Hepatocyte (in vitro differentiated cells): Measurements from ENCODE around the gene ADGRA1.

Source experiments
- EZH2 ChIP-seq: fragments of 200-600 bp; sonication (generic); IDR thresholded peaks from 2 replicates; pipeline ENCODE4 v1.6.1; 2016; ENCODE audit warnings: antibody characterized with exemption, mild to moderate bottlenecking, borderline replicate concordance
- EZH2phosphoT487 ChIP-seq: fragments of 200-600 bp; sonication (generic); IDR thresholded peaks from one replicate; pipeline ENCODE4 v1.6.1; 2018; ENCODE audit warnings: antibody characterized with exemption, mild to moderate bottlenecking, low read depth, moderate library complexity; ENCODE audit not compliant: unreplicated experiment, severe bottlenecking
- TF ChIP-seq, protein P1 (sequence below): fragments of 200-600 bp; sonication (generic); IDR thresholded peaks from 2 replicates; pipeline ENCODE4 v1.5.1; 2016; ENCODE audit warnings: antibody characterized with exemption, mild to moderate bottlenecking; ENCODE audit not compliant: poor library complexity

DNA sequence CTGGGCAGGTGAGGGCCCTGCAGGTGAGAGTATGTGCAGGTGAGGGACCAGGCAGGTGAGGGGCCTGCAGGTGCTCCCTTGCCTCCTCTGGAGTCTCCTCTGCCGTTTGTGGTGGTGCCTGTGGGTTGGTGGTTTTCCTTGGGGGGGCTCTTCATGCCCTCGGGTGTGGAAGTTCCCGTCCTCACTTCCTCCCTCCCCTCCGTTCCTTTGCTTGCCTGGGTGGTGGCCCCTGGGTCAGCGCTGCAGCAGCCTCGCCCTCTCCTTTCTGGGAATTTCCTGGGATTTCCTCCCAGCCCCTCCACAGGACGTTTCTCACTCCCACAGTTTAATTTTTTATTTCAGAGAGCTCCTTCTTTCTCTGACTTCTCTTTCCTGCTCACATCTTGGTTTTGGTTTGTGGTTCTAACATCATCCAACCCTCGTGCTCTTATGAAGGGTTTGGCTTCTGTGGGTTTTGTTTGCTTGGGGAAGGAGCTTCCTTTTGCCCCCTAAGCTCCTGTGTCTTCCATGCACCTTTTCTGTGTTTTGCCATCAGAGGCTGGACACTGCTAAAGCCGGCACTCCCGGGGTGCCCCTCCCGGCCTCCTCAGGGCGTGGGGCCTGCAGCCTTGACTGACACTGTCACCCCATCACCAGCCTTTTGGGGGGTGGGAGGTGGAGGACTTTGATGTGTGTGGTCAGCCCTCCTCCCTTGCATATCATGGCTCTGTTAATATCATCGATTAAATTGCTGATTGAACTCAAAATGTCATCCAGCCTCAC is 29.2 kb upstream of the ADGRA1 start:
- TF ChIP-seq, protein P1, sequence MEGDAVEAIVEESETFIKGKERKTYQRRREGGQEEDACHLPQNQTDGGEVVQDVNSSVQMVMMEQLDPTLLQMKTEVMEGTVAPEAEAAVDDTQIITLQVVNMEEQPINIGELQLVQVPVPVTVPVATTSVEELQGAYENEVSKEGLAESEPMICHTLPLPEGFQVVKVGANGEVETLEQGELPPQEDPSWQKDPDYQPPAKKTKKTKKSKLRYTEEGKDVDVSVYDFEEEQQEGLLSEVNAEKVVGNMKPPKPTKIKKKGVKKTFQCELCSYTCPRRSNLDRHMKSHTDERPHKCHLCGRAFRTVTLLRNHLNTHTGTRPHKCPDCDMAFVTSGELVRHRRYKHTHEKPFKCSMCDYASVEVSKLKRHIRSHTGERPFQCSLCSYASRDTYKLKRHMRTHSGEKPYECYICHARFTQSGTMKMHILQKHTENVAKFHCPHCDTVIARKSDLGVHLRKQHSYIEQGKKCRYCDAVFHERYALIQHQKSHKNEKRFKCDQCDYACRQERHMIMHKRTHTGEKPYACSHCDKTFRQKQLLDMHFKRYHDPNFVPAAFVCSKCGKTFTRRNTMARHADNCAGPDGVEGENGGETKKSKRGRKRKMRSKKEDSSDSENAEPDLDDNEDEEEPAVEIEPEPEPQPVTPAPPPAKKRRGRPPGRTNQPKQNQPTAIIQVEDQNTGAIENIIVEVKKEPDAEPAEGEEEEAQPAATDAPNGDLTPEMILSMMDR, result no peak
- no peak for TF ChIP-seq EZH2phosphoT487
- no peak for TF ChIP-seq EZH2
